ENCODE data around the gene FAF1.

Gene FAF1

GRCh38 chr1:50527249-50527986 lies 432.6 kb downstream of the FAF1 start:
- Histone ChIP-seq H3K4me1 (ENCODE audit: control insufficient read depth, insufficient read depth, low read length) (peaks cover 10% of the 10 kb centered on the region), H3K9me3 (ENCODE audit: control insufficient read depth, insufficient read depth, low read length) (no peaks in the 10 kb centered on the region), H3K36me3 (ENCODE audit: control insufficient read depth, insufficient read depth, low read length) (no peaks in the 10 kb centered on the region), H3K27ac (ENCODE audit: low read depth, low read length) (no peak overlapping the region), H3K27me3 (ENCODE audit: control insufficient read depth, insufficient read depth, low read length) (no peaks in the 10 kb centered on the region), H3K4me3 (ENCODE audit: low read depth, low read length) (no peak overlapping the region), H3K9ac (ENCODE audit: low read depth, low read length) (no peak overlapping the region)

GRCh38 chr1:50526431-50526830 lies 433.6 kb downstream of the FAF1 start:
- no peak overlapping the region for H3K9ac ChIP-seq (ENCODE audit: low read depth, low read length)
- no peaks in the 10 kb centered on the region for H3K9me3 ChIP-seq (ENCODE audit: control insufficient read depth, insufficient read depth, low read length)
- no peaks in the 10 kb centered on the region for H3K27me3 ChIP-seq (ENCODE audit: control insufficient read depth, insufficient read depth, low read length)
- H3K4me1 ChIP-seq (ENCODE audit: control insufficient read depth, insufficient read depth, low read length) = peaks cover 9% of the 10 kb centered on the region
- H3K27ac ChIP-seq (ENCODE audit: low read depth, low read length) = no peak overlapping the region
- no peaks in the 10 kb centered on the region for H3K36me3 ChIP-seq (ENCODE audit: control insufficient read depth, insufficient read depth, low read length)
- H3K4me3 ChIP-seq (ENCODE audit: low read depth, low read length) = no peak overlapping the region

- H3K27ac ChIP-seq (ENCODE audit: low read depth, low read length) = no peak overlapping the region
- H3K4me3 ChIP-seq (ENCODE audit: low read depth, low read length) = no peak overlapping the region
- no peaks in the 10 kb centered on the region for H3K36me3 ChIP-seq (ENCODE audit: control insufficient read depth, insufficient read depth, low read length)
- H3K9ac ChIP-seq (ENCODE audit: low read depth, low read length) = no peak overlapping the region
- H3K4me1 ChIP-seq (ENCODE audit: control insufficient read depth, insufficient read depth, low read length) = no peaks in the 10 kb centered on the region
- no peaks in the 10 kb centered on the region for H3K27me3 ChIP-seq (ENCODE audit: control insufficient read depth, insufficient read depth, low read length)
- H3K9me3 ChIP-seq (ENCODE audit: control insufficient read depth, insufficient read depth, low read length) = no peaks in the 10 kb centered on the region
Observed at GRCh38 chr1:50523548-50523947, 436.5 kb downstream of the FAF1 start.

- Histone ChIP-seq H3K36me3 (ENCODE audit: control insufficient read depth, insufficient read depth, low read length) (no peaks in the 10 kb centered on the region), H3K9ac (ENCODE audit: low read depth, low read length) (no peak overlapping the region), H3K27ac (ENCODE audit: low read depth, low read length) (no peak overlapping the region), H3K27me3 (ENCODE audit: control insufficient read depth, insufficient read depth, low read length) (no peaks in the 10 kb centered on the region), H3K9me3 (ENCODE audit: control insufficient read depth, insufficient read depth, low read length) (no peaks in the 10 kb centered on the region), H3K4me3 (ENCODE audit: low read depth, low read length) (no peak overlapping the region), H3K4me1 (ENCODE audit: control insufficient read depth, insufficient read depth, low read length) (no peaks in the 10 kb centered on the region)
Observed at GRCh38 chr1:50522691-50523342, 437.2 kb downstream of the FAF1 start.

- no peak overlapping the region for H3K27ac ChIP-seq (ENCODE audit: low read depth, low read length)
- no peaks in the 10 kb centered on the region for H3K4me1 ChIP-seq (ENCODE audit: control insufficient read depth, insufficient read depth, low read length)
- H3K36me3 ChIP-seq (ENCODE audit: control insufficient read depth, insufficient read depth, low read length) = no peaks in the 10 kb centered on the region
- no peaks in the 10 kb centered on the region for H3K9me3 ChIP-seq (ENCODE audit: control insufficient read depth, insufficient read depth, low read length)
- no peak overlapping the region for H3K9ac ChIP-seq (ENCODE audit: low read depth, low read length)
- no peak overlapping the region for H3K4me3 ChIP-seq (ENCODE audit: low read depth, low read length)
- no peaks in the 10 kb centered on the region for H3K27me3 ChIP-seq (ENCODE audit: control insufficient read depth, insufficient read depth, low read length)
Observed at GRCh38 chr1:50521703-50522102, 438.4 kb downstream of the FAF1 start.

- no peaks in the 10 kb centered on the region for H3K36me3 ChIP-seq (ENCODE audit: control insufficient read depth, insufficient read depth, low read length)
- H3K4me1 ChIP-seq (ENCODE audit: control insufficient read depth, insufficient read depth, low read length) = no peaks in the 10 kb centered on the region
- H3K9me3 ChIP-seq (ENCODE audit: control insufficient read depth, insufficient read depth, low read length) = no peaks in the 10 kb centered on the region
- no peaks in the 10 kb centered on the region for H3K27me3 ChIP-seq (ENCODE audit: control insufficient read depth, insufficient read depth, low read length)
- H3K27ac ChIP-seq (ENCODE audit: low read depth, low read length) = no peak overlapping the region
- H3K9ac ChIP-seq (ENCODE audit: low read depth, low read length) = no peak overlapping the region
- no peak overlapping the region for H3K4me3 ChIP-seq (ENCODE audit: low read depth, low read length)
Observed at GRCh38 chr1:50517488-50517887, 442.6 kb downstream of the FAF1 start.

- no peaks in the 10 kb centered on the region for H3K36me3 ChIP-seq (ENCODE audit: control insufficient read depth, insufficient read depth, low read length)
- H3K9me3 ChIP-seq (ENCODE audit: control insufficient read depth, insufficient read depth, low read length) = no peaks in the 10 kb centered on the region
- H3K4me3 ChIP-seq (ENCODE audit: low read depth, low read length) = no peak overlapping the region
- no peaks in the 10 kb centered on the region for H3K27me3 ChIP-seq (ENCODE audit: control insufficient read depth, insufficient read depth, low read length)
- H3K4me1 ChIP-seq (ENCODE audit: control insufficient read depth, insufficient read depth, low read length) = no peaks in the 10 kb centered on the region
- no peak overlapping the region for H3K9ac ChIP-seq (ENCODE audit: low read depth, low read length)
- H3K27ac ChIP-seq (ENCODE audit: low read depth, low read length) = no peak overlapping the region
Observed at GRCh38 chr1:50516056-50516455, 444.0 kb downstream of the FAF1 start.

GRCh38 chr1:50508040-50508586 lies 452.0 kb downstream of the FAF1 start:
- no peaks in the 10 kb centered on the region for H3K36me3 ChIP-seq (ENCODE audit: control insufficient read depth, insufficient read depth, low read length)
- H3K9ac ChIP-seq (ENCODE audit: low read depth, low read length) = no peak overlapping the region
- H3K27ac ChIP-seq (ENCODE audit: low read depth, low read length) = no peak overlapping the region
- H3K27me3 ChIP-seq (ENCODE audit: control insufficient read depth, insufficient read depth, low read length) = no peaks in the 10 kb centered on the region
- no peak overlapping the region for H3K4me3 ChIP-seq (ENCODE audit: low read depth, low read length)
- H3K4me1 ChIP-seq (ENCODE audit: control insufficient read depth, insufficient read depth, low read length) = no peaks in the 10 kb centered on the region
- H3K9me3 ChIP-seq (ENCODE audit: control insufficient read depth, insufficient read depth, low read length) = peaks cover 9% of the 10 kb centered on the region; the same call in 1 of the 2 replicates

- H3K27me3 ChIP-seq (ENCODE audit: control insufficient read depth, insufficient read depth, low read length) = no peaks in the 10 kb centered on the region
- no peak overlapping the region for H3K9ac ChIP-seq (ENCODE audit: low read depth, low read length)
- no peak overlapping the region for H3K4me3 ChIP-seq (ENCODE audit: low read depth, low read length)
- H3K9me3 ChIP-seq (ENCODE audit: control insufficient read depth, insufficient read depth, low read length) = peaks cover 9% of the 10 kb centered on the region; the same call in 1 of the 2 replicates
- H3K27ac ChIP-seq (ENCODE audit: low read depth, low read length) = no peak overlapping the region
- no peaks in the 10 kb centered on the region for H3K36me3 ChIP-seq (ENCODE audit: control insufficient read depth, insufficient read depth, low read length)
- H3K4me1 ChIP-seq (ENCODE audit: control insufficient read depth, insufficient read depth, low read length) = no peaks in the 10 kb centered on the region
Observed at GRCh38 chr1:50505427-50505826, 454.6 kb downstream of the FAF1 start.

- H3K4me3 ChIP-seq (ENCODE audit: low read depth, low read length) = no peak overlapping the region
- no peaks in the 10 kb centered on the region for H3K4me1 ChIP-seq (ENCODE audit: control insufficient read depth, insufficient read depth, low read length)
- H3K36me3 ChIP-seq (ENCODE audit: control insufficient read depth, insufficient read depth, low read length) = no peaks in the 10 kb centered on the region
- no peaks in the 10 kb centered on the region for H3K27me3 ChIP-seq (ENCODE audit: control insufficient read depth, insufficient read depth, low read length)
- H3K27ac ChIP-seq (ENCODE audit: low read depth, low read length) = no peak overlapping the region
- H3K9ac ChIP-seq (ENCODE audit: low read depth, low read length) = no peak overlapping the region
- peaks cover 9% of the 10 kb centered on the region; the same call in 1 of the 2 replicates for H3K9me3 ChIP-seq (ENCODE audit: control insufficient read depth, insufficient read depth, low read length)
Observed at GRCh38 chr1:50503515-50503914, 456.6 kb downstream of the FAF1 start.

- Histone ChIP-seq H3K36me3 (ENCODE audit: control insufficient read depth, insufficient read depth, low read length) (no peaks in the 10 kb centered on the region), H3K27ac (ENCODE audit: low read depth, low read length) (no peak overlapping the region), H3K27me3 (ENCODE audit: control insufficient read depth, insufficient read depth, low read length) (no peaks in the 10 kb centered on the region), H3K9me3 (ENCODE audit: control insufficient read depth, insufficient read depth, low read length) (peaks cover 9% of the 10 kb centered on the region; the same call in 1 of the 2 replicates), H3K9ac (ENCODE audit: low read depth, low read length) (no peak overlapping the region), H3K4me1 (ENCODE audit: control insufficient read depth, insufficient read depth, low read length) (no peaks in the 10 kb centered on the region), H3K4me3 (ENCODE audit: low read depth, low read length) (no peak overlapping the region)
Observed at GRCh38 chr1:50502147-50502546, 457.9 kb downstream of the FAF1 start.
